OCI-LY3 (cell line): ENCODE measurements around the gene ISG20L2.

Source experiments
- CTCF ChIP-seq: fragments of 200-600, 300-600 bp; sonication (generic); IDR thresholded peaks from 2 replicates; pipeline ENCODE4 v1.5.1; 2014; ENCODE audit warnings: antibody characterized with exemption, low read length, low read depth
- EZH2phosphoT487 ChIP-seq: fragments of 200-600 bp; shearing (Covaris generic); IDR thresholded peaks from 2 replicates; pipeline ENCODE4 v1.6.1; 2018; ENCODE audit warnings: antibody characterized with exemption, mixed run types, low read depth

- TF ChIP-seq CTCF (no peak), EZH2phosphoT487 (no peak)
Measured at GRCh38 chr1:156738407-156738806, 9.8 kb upstream of the ISG20L2 start.
